ENCODE data around the gene LZTR1.
"Not testable (repeated sequence)": the region's sequence is repeated elsewhere in the genome, so short reads cannot be mapped to it uniquely, and the experiment has no call there.

LZTR1 gene

GRCh38 chr22:21000987-21001600 is 19.0 kb downstream of the LZTR1 start:
- no peak for TF ChIP-seq CTCF (conservative IDR thresholded peaks at IDR 0.05; ENCODE audit: low read depth, low read length)
- H3K4me3 ChIP-seq (ENCODE audit: low read depth, low read length), result peak overlapping the region; percentile 86
- DNase-seq (ENCODE audit: low read depth), result no peak

- TF ChIP-seq CTCF (conservative IDR thresholded peaks at IDR 0.05; ENCODE audit: low read depth, low read length), result no peak
- H3K4me3 ChIP-seq (ENCODE audit: low read depth, low read length), result peak within 1 kb of the TSS; percentile 86
- peak; percentile 96 for DNase-seq (ENCODE audit: low read depth)
Observed at GRCh38 chr22:21001601-21002325, 19.7 kb downstream of the LZTR1 start, which contains the start of gene THAP7. Gene THAP7, minus strand, starts transcription at chr22:21002118. Its CDS starts 207 bp downstream, at chr22:21001911.

GRCh38 chr22:21003782-21004181 is 21.7 kb downstream of the LZTR1 start:
- DNase-seq (ENCODE audit: low read depth), result no peak
- TF ChIP-seq CTCF (conservative IDR thresholded peaks at IDR 0.05; ENCODE audit: low read depth, low read length), result no peak

GRCh38 chr22:21009208-21009607 is 27.1 kb downstream of the LZTR1 start:
- not testable (repeated sequence) for H3K4me3 ChIP-seq (ENCODE audit: low read depth, low read length); DNase-seq (ENCODE audit: low read depth)

More at GRCh38 chr22:21003782-21004181, 21.7 kb downstream of the LZTR1 start:
- H3K4me3 ChIP-seq (ENCODE audit: low read depth, low read length), result no peak overlapping the region

GRCh38 chr22:21009638-21010425 is 27.7 kb downstream of the LZTR1 start:
- peak; percentile 58 for DNase-seq (ENCODE audit: low read depth)
- H3K4me3 ChIP-seq (ENCODE audit: low read depth, low read length), result no peak overlapping the region
- TF ChIP-seq CTCF (conservative IDR thresholded peaks at IDR 0.05; ENCODE audit: low read depth, low read length), result no peak

GRCh38 chr22:21010426-21011113 is 28.5 kb downstream of the LZTR1 start:
- TF ChIP-seq CTCF (conservative IDR thresholded peaks at IDR 0.05; ENCODE audit: low read depth, low read length), result no peak
- no peak for DNase-seq (ENCODE audit: low read depth)
- no peak overlapping the region for H3K4me3 ChIP-seq (ENCODE audit: low read depth, low read length)

Data from choroid plexus epithelial cell (primary cell).